Measurements from ENCODE around the gene HSPH1. TPM values are rescaled to one million over a fixed set of nuclear protein-coding genes. Genes with fewer than 3 reads are reported as not detected.

HSPH1 gene
- total and polyA plus RNA-seq, 2 of the 8 experiments (the other 6 are each of a cell fraction or from before 2014, with no cell fraction given), result 14.2 to 145 TPM

- peak; percentile 87 for TF ChIP-seq KDM4A (IDR thresholded peaks at IDR 0.05; ENCODE audit: low read depth, low read length, severe bottlenecking)
- TF ChIP-seq CBX8 (IDR thresholded peaks at IDR 0.05; ENCODE audit: borderline replicate concordance, low read depth, low read length), result no peak
- TF ChIP-seq ZNF274 (IDR thresholded peaks at IDR 0.05; ENCODE audit: borderline replicate concordance, extremely low read depth, low read length), result no peak
- TF ChIP-seq BCL11A (IDR thresholded peaks at IDR 0.05; ENCODE audit: low read depth in 2 of 2, low read length in 2 of 2), result no peak
- TF ChIP-seq BRCA1 (IDR thresholded peaks at IDR 0.05; ENCODE audit: low read depth, low read length), result no peak
- peak; percentile 83 for TF ChIP-seq TAF7 (optimal IDR thresholded peaks at IDR 0.05; ENCODE audit: borderline replicate concordance, low read depth, low read length)
- TF ChIP-seq CHD7 (IDR thresholded peaks at IDR 0.05; ENCODE audit: insufficient replicate concordance, low read length), result no peak
- no peak; a peak in 1 of 4 replicates for TF ChIP-seq HDAC2 (IDR thresholded peaks at IDR 0.05; ENCODE audit: borderline replicate concordance in 1 of 2, low read depth in 2 of 2, low read length in 2 of 2)
- TF ChIP-seq KDM1A (IDR thresholded peaks at IDR 0.05; ENCODE audit: borderline replicate concordance, low read length), result no peak
Measured at GRCh38 chr13:31199849-31200636, 38.3 kb upstream of the HSPH1 start, which contains the start of gene B3GLCT (continued).

Measured in H1 (cell line).